IPS-20b (cell line): ENCODE data around the gene SMAD4.
"Not testable (repeated sequence)": the region's sequence is repeated elsewhere in the genome, so short reads cannot be mapped to it uniquely, and the experiment has no call there.

ENCODE experiments used
- H3K27ac ChIP-seq: one replicate; pipeline ENCODE4 v1.5.1; 2013; ENCODE audit warnings: low read length
- H3K27me3 ChIP-seq: 2 replicates; pipeline ENCODE4 v1.6.1; 2013; ENCODE audit warnings: mild to moderate bottlenecking, low read length, inconsistent platforms; ENCODE audit not compliant: insufficient read depth
- H3K36me3 ChIP-seq: 2 replicates; pipeline ENCODE4 v1.6.1; 2013; ENCODE audit warnings: low read depth, mild to moderate bottlenecking, inconsistent platforms, low read length, moderate library complexity; ENCODE audit not compliant: insufficient read depth
- H3K4me1 ChIP-seq: 2 replicates; pipeline ENCODE4 v1.6.1; 2013; ENCODE audit warnings: mild to moderate bottlenecking, control low read depth, inconsistent platforms, low read length, moderate library complexity; ENCODE audit not compliant: insufficient read depth
- H3K4me3 ChIP-seq: 2 replicates; pipeline ENCODE4 v1.5.1; 2013; ENCODE audit warnings: mild to moderate bottlenecking, low read length, inconsistent platforms
- H3K9ac ChIP-seq: 2 replicates; pipeline ENCODE4 v1.6.1; 2013; ENCODE audit warnings: low read depth, mild to moderate bottlenecking, inconsistent platforms, low read length, moderate library complexity
- H3K9me3 ChIP-seq: 2 replicates; pipeline ENCODE4 v1.6.1; 2013; ENCODE audit warnings: mild to moderate bottlenecking, low read depth, low read length, inconsistent platforms; ENCODE audit not compliant: insufficient read depth

The SMAD4 gene

DNA sequence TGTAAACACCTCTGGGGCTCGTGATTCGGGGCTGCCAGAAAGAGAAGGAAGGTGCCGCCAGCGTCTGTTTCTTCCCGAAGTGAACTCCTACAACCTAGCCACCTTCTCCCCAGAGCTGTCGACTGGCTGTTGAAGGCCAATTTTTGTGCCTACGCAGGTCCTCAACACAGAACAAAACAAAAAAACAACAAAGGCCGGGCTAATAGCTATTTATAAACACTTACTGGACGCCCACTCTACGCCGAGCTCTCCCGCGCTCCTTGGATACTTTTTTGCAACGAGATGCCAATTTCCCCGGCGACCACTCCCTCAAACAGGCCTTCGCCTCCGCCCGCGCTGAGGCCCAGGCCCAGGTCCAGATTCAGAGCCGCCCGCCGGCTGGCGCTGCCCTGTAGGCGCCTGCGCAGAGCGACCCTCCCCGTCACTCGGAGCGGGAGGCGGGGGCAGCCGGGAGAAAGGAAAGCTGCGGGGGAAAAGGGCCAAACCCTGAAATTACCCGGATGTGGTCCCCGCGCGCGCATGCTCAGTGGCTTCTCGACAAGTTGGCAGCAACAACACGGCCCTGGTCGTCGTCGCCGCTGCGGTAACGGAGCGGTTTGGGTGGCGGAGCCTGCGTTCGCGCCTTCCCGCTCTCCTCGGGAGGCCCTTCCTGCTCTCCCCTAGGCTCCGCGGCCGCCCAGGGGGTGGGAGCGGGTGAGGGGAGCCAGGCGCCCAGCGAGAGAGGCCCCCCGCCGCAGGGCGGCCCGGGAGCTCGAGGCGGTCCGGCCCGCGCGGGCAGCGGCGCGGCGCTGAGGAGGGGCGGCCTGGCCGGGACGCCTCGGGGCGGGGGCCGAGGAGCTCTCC lies at the start of gene SMAD4:
Gene SMAD4 (plus strand): TSS at position 520 of the 843 bp plus-strand sequence. CDS start 16,834 bp downstream, outside the sequence.
- Histone ChIP-seq H3K4me1 (peaks cover 38% of the 10 kb centered on the region), H3K27ac (peak within 1 kb of the TSS; percentile 80), H3K9ac (peak within 1 kb of the TSS; percentile 77), H3K27me3 (no peaks in the 10 kb centered on the region), H3K9me3 (no peaks in the 10 kb centered on the region), H3K4me3 (peak within 1 kb of the TSS; percentile 93), H3K36me3 (peaks cover 10% of the 10 kb centered on the region; the same call in 1 of the 2 replicates)

DNA sequence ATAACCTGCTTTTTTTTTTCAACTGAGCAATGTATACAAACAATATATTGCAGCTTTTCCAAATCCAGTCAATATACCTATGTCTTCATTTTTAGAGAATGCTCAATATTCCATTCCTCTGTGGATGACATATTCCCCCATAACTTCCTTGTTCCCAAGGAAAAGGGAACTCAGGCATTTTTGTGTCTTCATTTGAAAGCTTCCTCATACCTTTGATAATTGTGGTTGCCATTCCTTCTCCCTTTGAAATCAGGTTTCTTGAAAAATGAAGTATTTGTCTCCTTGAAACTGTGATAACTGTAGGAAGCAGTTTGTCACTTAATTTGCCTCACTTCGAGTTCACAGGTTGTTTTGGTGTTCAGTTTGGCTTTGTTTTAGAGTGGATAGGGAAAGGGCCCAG lies 48.6 kb upstream of the SMAD4 start:
- Histone ChIP-seq H3K27me3 (no peaks in the 10 kb centered on the region), H3K4me3 (no peak overlapping the region), H3K36me3 (peaks cover 16% of the 10 kb centered on the region), H3K27ac (no peak overlapping the region), H3K9ac (no peak overlapping the region), H3K9me3 (peaks cover 13% of the 10 kb centered on the region), H3K4me1 (no peaks in the 10 kb centered on the region)

DNA sequence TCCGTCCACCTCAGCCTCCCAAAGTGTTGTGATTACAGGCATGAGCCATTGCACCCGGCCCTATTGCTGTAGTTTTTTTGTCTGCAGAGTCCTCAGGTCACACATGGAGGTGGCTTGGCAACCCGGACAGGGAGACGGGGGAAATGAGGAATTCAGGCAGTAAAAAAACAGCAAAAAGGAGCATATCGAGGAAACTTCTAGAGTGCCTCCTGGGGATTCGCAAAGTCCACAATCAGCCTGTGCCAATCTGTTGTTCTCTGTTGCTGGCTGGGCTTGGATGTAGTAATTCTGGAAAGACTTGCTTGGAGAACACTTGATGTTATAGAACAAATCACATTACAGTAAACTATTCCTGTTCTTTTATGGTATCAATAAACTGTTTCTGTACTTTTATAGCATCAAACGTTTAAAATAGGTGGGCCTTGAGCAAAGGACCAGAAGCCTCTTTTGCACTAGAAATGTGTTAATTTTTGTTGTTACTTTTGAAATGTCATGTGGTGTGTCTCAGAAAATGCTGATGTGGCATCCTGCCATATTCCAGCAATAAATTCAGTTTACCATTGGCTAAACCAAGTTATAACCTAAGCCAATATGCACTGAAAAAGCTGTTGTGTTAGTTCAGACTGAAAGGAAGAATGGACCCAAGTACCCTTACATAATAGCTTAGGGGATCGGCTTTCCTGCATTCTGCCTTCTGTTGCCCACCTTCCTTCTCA lies 47.8 kb upstream of the SMAD4 start:
- Histone ChIP-seq H3K27me3 (no peaks in the 10 kb centered on the region), H3K4me1 (no peaks in the 10 kb centered on the region), H3K36me3 (peaks cover 7% of the 10 kb centered on the region), H3K9ac (no peak overlapping the region), H3K9me3 (peaks cover 4% of the 10 kb centered on the region; the same call in 1 of the 2 replicates), H3K4me3 (no peak overlapping the region), H3K27ac (no peak overlapping the region)

DNA sequence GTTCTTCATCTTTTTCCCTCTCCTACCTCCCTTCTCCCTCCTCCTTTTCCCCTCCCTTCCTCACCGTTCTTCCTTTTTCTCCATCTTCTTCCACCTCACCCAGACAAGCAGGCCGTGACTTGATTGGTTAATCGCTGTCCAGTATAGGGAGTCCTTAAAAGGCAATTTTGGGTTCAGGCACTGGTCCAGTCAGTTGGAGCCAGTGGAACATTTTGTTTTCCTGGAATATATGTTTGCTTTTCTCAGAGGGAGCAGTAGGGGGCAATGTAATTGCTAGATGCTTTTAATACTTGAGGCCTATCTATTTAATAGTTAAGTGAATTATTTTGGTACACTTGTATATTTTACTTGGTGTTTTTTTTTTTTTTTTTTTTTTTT lies 47.2 kb upstream of the SMAD4 start:
- Histone ChIP-seq H3K9ac (no peak overlapping the region), H3K4me3 (no peak overlapping the region), H3K27ac (no peak overlapping the region), H3K9me3 (no peaks in the 10 kb centered on the region; the same call in 1 of the 2 replicates), H3K4me1 (no peaks in the 10 kb centered on the region), H3K27me3 (no peaks in the 10 kb centered on the region), H3K36me3 (peaks cover 2% of the 10 kb centered on the region; the same call in 1 of the 2 replicates)

DNA sequence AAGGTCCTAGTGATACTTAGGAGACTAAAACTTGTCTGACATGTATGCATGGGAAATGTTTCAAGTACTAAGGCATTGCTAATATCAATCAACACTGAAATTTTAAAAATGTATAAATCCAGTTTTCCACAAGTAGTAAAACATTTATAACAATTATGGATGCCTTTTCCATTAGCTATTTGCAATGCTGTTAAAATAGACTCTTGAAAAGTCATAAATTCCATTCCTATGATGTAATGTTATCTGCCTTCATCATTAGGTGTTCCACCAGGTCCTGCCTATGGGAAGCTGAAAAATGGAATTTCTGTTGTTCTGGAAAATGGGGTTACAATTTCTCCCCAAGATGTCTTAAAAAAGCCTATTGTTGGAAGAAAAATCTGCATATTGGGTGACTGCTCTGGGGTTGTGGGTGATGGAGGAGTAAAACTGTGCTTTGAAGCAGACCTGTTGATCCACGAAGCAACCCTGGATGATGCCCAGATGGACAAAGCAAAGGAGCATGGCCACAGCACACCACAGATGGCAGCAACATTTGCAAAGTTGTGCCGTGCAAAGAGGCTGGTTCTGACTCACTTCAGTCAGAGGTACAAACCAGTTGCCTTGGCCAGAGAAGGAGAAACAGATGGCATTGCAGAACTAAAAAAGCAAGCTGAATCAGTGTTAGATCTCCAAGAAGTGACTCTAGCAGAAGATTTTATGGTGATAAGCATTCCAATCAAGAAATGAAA lies 43.5 kb upstream of the SMAD4 start:
- Histone ChIP-seq H3K27ac (no peak overlapping the region), H3K4me3 (no peak overlapping the region), H3K27me3 (no peaks in the 10 kb centered on the region), H3K4me1 (no peaks in the 10 kb centered on the region; the same call in 1 of the 2 replicates), H3K9me3 (no peaks in the 10 kb centered on the region), H3K36me3 (no peaks in the 10 kb centered on the region), H3K9ac (no peak overlapping the region)

DNA sequence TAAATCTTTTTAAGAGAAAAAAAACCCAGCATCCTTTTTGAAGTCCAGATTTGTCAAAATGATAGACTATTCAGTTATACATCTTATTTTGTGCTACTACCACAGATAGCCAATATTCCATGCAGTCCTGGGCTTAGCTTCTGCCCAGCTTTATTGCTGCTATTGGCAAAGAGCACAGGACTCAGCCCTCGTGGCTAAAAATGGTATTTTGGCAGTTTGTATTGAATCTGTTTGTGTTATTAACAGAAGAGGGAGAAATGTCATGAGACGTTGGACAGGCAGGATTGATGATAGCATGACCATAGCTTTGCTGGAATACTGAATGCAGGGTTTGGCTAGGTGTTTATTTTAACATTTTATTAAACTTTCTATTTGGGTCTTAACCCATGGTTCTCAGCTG lies 42.8 kb upstream of the SMAD4 start:
- Histone ChIP-seq H3K9ac (no peak overlapping the region), H3K27ac (no peak overlapping the region), H3K27me3 (no peaks in the 10 kb centered on the region), H3K4me1 (peaks cover 5% of the 10 kb centered on the region; the same call in 1 of the 2 replicates), H3K36me3 (no peaks in the 10 kb centered on the region), H3K4me3 (no peak overlapping the region), H3K9me3 (no peaks in the 10 kb centered on the region)

DNA sequence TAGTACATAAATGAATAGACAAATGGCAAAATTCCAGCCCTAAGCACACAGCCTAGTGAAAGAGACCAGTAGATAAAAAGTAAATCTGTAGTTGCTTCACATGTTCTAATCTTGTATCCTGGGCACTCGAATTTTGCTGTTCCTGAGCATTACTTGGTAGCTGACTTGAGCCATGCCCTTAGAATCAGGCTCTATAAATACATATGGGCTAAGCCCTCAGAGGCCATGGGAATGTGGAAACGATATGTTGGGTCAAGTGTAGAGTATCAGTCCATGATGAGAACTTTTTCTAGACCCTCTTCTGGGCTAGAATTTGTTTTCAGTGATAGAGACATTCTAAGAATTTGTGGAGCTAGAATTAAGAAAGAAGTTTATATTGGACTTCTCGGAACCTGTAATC lies 40.3 kb upstream of the SMAD4 start:
- peaks cover 6% of the 10 kb centered on the region; the same call in 1 of the 2 replicates for H3K4me1 ChIP-seq
- H3K9ac ChIP-seq = no peak overlapping the region
- H3K27me3 ChIP-seq = no peaks in the 10 kb centered on the region
- no peaks in the 10 kb centered on the region for H3K36me3 ChIP-seq
- H3K27ac ChIP-seq = no peak overlapping the region
- H3K4me3 ChIP-seq = no peak overlapping the region
- H3K9me3 ChIP-seq = no peaks in the 10 kb centered on the region

DNA sequence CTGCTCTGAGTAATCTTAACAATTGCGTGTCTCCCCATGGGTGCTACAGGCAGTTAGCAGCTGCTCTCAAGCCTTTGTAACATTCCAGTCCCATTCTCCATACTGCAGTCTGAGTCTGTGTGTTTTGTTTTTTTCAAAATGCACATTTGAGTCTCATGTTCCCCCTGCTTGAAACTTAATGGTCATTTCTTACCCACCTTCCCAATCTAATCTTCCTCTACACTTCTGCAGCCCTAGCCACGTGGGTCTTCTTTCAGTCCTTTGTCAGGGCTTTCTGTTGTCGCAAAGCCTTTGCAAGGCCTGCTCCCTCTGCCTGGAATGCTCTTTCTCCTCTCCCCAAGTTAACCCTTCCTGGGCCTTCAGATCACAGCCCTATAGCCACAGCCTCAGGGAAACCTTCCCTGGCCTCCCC lies 37.7 kb upstream of the SMAD4 start:
- peak overlapping the region; percentile 67; the same call in 1 of the 2 replicates for H3K9ac ChIP-seq

DNA sequence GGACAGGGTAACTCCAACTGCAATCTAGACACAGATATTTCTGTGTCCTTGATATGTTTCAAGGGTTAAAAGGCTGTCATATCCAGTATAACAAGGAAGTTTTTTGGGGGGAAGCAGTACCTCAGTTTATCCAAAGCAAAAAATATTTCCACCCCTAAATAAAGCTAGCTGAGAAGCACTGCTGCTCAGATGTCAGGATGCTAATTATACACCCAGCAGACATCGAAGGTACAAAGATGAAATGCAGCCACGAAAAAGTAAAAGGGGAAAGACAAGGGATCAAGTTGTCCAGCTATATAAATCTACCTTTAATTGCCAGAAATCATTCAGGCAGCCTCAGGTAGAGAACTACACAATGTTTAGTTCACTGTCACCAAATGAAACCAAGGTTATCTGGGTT lies 36.0 kb upstream of the SMAD4 start:
- H3K9ac ChIP-seq = no peak overlapping the region
- no peaks in the 10 kb centered on the region for H3K27me3 ChIP-seq
- no peak overlapping the region for H3K4me3 ChIP-seq
- no peak overlapping the region for H3K27ac ChIP-seq
- no peaks in the 10 kb centered on the region; the same call in 1 of the 2 replicates for H3K9me3 ChIP-seq
- H3K4me1 ChIP-seq = peaks cover 6% of the 10 kb centered on the region; the same call in 1 of the 2 replicates
- no peaks in the 10 kb centered on the region for H3K36me3 ChIP-seq

More for the DNA sequence above, 37.7 kb upstream of the SMAD4 start:
- Histone ChIP-seq H3K27ac (peak overlapping the region; percentile 20), H3K4me3 (0 out of 2 replicates have a peak overlapping the region, but pooled peaks have one; percentile 36), H3K9me3 (no peaks in the 10 kb centered on the region; the same call in 1 of the 2 replicates), H3K4me1 (peaks cover 6% of the 10 kb centered on the region; the same call in 1 of the 2 replicates), H3K27me3 (no peaks in the 10 kb centered on the region), H3K36me3 (no peaks in the 10 kb centered on the region)

DNA sequence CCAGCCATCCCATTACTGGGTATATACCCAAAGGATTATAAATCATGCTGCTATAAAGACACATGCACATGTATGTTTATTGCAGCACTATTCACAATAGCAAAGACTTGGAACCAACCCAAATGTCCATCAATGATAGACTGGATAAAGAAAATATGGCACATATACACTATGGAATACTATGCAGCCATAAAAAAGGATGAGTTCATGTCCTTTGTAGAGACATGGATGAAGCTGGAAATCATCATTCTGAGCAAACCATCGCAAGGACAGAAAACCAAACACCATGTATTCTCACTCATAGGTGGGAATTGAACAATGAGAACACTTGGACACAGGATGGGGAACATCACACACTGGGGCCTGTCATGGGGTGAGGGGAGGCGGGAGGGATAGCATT lies 26.8 kb upstream of the SMAD4 start:
- H3K36me3 ChIP-seq, H3K27ac ChIP-seq, H3K9me3 ChIP-seq, H3K27me3 ChIP-seq, H3K4me1 ChIP-seq, H3K9ac ChIP-seq, H3K4me3 ChIP-seq: not testable (repeated sequence)

DNA sequence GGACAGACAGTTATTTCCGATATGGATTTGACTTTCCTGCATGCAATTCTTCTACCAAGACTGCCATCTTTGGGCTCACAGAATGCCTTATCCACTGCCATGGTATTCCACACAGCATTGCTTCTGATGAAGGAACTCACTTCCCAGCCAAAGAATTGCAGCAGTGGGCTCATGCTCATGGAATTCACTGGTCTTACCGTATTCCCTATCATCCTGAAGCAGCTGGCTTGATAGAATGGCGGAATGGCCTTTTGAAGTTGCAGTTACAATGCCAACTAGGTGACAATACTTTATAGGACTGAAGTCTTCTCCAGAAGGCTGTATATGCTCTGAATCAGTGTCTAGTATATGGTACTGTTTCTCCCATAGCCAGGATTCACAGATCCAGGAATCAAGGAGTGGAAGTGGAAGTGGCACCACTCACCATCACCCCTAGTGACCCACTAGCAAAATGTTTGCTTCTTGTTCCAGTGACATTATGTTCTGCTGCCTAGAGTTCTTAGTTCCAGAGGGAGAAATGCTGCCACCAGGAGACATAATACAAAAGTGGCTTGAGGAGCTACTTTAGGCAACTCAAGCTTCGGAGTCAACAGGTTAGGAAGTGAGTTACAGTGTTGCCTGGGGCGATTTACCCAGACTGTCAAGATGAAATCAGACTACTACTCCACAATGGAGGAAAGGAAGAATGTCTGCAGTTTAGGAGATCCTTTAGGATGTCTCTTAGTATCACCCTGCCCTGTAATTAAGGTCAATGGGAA lies 23.8 kb upstream of the SMAD4 start:
- Histone ChIP-seq H3K27ac (no peak overlapping the region), H3K36me3 (no peaks in the 10 kb centered on the region)

More for the DNA sequence above, 23.8 kb upstream of the SMAD4 start:
- Histone ChIP-seq H3K27me3 (no peaks in the 10 kb centered on the region), H3K4me1 (peaks cover 4% of the 10 kb centered on the region; the same call in 1 of the 2 replicates), H3K9me3 (no peaks in the 10 kb centered on the region), H3K4me3 (no peak overlapping the region), H3K9ac (no peak overlapping the region)
